NAMALWA (cell line): ENCODE measurements around the gene EPHA8.

Experiments used
- DNase-seq: peaks from one replicate; pipeline ENCODE4 v3.0.0-alpha.2; 2015; ENCODE audit warnings: low spot score

Gene EPHA8

DNA sequence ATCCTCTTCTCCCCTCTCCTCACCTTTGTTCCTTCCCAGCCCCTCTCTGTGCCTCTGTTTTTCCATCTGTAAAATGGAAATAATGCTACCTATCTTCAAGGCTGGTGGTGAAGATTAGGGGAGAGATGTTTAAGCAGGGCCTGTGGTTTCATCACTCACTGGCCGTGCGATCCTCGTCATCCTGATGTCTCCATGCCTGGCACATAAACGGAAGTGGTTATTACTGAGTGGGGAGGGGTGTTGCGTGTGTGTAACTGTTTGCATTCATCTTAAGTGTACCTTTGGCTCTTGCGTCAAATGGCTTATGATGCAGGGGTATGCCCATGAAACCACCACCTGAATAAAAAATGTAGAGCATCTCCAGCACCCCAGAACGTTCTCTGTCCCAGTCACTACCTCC lies 56.0 kb downstream of the EPHA8 start:
- no peak for DNase-seq

DNA sequence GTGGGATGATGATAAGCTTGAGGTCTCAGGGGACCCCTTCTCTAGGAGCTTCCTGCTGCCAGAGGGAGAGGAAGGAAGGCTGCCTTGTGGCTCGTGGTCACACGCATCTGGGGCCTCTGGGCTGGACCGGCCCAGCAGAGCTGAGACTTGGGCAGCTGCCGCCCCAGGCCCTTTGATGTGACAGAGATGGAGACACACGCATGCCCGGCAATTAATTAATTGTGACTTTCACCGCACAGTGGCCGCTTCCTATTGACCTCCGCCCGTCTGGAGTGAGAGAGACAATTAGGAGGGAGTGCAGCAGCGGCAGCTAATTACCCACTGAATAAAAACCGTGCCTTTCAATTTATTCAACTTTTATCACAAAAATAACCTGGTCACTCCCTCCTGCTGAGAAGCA lies 56.5 kb downstream of the EPHA8 start:
- no peak for DNase-seq

DNA sequence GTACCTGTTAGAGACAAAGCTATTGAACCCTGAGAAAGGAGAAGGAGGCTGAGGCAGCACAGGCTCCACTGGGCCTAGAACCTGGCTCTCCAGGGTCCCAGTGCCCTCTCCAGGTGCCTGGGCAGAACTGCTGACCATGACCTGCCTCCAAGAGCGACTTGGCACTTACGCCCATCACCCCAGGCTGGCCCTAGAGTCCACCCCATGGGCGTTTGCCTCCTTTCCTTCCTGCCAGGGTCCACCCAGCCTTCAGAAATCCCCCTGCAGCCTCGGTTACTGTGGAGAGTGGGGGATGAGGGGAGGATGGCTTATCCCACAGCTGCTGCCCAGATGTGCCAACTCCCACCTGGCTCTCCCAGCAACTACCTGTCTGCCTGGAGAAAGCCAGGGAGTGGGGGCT lies 58.5 kb downstream of the EPHA8 start:
- no peak for DNase-seq

DNA sequence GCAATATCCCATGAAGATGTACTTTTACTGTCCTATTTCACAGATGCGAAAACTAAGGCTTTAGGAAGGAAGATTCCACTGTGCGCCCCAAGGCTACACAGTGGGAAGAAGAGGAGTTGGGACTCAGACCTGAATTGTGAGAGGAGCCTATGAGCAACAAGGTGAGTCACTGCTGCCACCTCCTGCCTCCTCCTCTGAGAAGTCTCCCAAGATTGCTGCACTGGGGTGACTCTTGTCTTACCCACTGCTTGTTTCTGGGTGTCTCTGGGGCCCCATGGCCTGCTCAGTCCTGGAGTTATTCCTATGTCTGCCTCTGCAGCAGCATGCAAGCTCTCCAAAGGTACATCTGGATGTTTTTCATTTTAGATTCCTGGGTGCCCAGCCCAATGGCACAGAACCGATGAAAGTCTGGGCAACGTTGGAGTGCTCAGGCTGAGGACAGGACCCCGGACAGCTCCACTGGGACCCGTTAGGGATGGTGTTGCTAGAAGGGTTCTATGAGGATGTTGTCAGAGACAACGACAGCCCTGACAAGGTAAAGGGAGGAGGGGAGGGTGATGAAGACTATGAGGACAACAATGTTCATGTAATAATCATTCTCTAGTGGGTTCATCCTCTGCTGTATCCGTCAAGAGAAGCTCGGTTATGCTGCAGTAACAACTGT lies 62.1 kb downstream of the EPHA8 start:
- no peak for DNase-seq

DNA sequence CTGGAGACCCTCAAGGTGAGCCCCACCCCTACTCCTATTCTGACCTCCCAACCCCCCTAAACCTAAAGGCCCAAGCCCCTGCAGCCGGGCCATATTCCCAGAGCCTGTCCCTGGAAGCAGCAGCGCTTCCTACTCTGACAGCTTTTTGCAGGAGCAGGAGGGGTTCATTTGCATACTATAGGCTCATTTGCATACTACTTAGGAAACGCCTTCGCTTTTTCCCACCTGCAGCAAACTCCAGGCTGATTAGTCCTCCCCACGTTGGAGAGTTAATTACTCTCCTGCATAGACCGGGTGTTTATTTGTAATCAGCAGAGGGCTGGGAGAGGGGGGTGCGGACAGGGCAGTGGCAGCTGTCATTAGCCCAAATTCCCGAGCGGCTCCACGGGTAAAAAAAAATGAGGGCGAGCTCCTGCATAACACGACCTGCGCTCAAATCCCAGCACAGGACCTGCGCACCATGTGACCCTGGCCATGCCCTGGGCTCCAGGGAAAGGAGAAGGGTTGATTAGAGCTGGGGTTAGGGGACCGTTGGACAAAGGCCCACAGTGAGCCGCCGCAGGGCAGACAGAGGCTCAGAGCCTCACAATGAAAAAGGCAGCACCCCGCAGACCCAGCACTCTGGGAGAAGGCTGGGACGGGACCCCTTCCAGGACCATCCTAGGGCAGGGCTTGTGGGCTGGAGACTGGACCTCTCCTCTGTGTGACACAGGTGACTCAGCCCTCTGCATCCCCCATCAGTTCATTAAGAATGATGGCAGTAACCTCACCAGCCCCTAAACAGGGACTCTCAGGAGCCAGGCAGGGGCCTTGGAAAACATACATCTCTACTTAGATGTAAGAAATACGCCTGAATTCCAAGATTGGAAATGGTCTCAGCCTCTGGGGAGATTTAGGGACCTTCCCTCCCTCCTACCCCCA lies 63.2 kb downstream of the EPHA8 start:
- no peak for DNase-seq

DNA sequence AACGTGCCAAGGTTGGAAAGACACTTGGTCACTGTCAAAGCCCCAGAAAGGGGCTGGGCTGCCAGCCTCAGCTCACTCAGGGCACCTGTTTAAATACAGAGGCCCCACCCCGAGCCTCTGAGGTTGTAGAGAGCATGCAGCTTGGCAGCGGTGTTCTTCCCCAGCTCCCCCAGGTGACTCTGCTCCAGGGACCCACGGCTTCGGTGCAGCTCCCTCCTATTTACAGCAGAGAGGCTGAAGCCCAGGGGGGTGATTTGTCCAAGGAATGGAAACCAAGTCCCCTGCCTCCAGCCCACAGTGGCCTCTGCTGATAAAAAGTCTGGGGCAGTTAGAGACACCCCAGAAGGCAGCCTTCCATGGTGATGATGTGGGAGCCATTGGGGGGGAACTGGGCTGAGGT lies 64.0 kb downstream of the EPHA8 start:
- no peak for DNase-seq

DNA sequence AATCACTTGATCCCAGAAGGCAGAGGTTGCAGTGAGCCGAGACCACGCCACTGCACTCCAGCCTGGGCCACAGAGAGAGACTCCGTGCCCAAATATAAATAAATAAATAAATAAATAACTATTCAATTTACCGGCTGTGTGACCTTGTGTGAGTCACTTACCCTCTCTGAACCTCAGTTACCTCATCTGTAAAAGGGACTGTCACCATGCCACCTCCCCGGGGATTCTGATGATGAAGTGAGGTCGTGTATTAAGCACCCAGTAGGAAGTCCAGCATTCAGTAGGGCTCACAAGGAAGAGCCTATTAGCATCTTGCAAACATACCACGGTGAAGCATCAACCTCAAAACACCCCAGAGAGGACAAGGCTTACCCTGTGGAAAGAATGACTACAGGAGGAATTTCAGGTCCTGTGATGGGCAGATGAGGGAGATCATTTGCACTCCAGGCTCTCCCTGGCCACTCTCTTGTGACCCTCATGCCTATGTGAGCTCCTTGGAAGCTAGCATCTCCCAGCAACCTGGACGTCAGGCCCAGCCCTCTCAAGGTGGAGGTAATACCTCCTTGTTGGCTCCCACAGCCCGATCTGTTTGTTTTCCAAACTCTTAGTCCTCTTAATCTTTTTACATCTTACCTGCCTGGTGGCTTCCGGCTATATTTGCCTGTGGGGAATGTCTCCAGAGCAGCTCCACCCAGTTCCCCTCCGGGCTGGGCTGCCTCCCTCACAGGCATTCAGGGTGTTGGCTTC lies 65.6 kb downstream of the EPHA8 start:
- no peak for DNase-seq

DNA sequence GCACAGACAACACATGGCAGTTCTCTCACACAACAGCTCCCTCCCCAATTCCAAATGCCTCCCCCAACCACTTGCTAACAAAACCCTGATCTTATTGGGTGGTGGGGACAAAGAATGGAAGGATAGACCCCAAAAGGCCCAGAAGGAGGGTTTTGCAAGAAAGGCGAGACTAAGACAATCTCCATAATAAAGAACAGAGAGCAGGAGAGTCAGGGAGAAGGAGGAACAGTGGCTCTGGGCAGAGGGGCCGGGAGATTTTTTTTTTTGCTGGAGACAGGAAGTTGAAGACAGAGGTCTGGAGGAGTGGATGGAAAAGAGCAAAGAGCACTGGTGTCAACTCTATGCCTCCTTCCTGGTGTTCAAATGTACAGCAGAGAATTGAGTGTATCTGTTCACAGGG lies 66.6 kb downstream of the EPHA8 start:
- no peak for DNase-seq

DNA sequence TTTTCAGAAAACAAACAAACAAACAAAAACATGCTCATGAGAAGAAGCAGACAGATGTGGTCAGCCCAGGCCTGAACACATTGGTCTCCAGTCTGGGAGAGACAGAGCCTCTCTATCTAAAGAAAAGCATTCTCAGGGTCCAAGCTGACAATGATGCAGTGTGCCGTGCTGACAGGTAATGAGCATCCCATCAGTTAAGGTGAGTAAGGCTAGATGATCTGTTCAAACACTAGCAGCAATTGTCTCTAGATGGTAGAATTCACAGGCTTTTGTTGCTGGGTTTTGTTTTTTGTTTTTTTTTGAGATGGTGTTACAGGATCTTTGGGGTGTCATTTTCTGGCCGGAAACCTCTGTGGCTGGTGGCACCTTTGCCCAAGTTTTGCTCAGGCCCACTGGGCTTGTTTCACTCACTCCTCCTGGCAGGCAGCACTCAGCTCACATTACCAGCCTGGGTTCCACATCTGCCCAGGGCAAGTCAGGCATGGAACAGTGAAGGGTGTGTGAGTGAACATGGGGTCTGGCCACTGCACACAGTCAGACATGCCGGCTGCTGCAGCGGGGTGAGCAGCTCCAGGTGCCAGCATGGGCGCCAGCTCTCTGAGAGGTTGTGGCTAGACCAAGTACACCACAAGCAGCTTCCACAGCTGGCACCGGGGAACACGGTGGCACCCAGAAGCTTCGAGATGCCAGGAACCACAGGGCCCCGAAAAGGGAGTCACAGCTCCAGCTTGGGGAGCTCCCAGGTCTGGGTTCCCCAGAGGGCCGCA lies 70.6 kb downstream of the EPHA8 start:
- no peak for DNase-seq

DNA sequence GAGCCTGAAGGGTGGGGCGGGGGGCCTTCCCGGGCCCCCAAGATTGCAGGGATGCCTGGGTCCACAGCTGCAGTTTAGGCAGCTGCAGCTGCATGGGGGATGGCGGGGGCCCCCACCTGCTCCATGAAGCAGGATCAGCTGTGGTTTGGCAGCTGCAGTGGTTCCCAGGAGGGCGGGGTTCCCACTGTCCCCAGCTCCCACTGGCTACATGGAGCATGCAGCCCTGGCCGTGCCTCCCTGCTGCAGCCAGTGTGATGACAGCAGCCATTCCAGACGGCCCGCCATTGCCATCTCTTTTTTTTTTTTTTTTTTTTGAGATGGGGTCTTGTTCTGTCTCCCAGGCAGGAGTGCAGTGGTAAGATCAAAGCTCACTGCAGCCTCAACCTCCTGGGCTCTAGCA lies 72.1 kb downstream of the EPHA8 start:
- DNase-seq = no peak

DNA sequence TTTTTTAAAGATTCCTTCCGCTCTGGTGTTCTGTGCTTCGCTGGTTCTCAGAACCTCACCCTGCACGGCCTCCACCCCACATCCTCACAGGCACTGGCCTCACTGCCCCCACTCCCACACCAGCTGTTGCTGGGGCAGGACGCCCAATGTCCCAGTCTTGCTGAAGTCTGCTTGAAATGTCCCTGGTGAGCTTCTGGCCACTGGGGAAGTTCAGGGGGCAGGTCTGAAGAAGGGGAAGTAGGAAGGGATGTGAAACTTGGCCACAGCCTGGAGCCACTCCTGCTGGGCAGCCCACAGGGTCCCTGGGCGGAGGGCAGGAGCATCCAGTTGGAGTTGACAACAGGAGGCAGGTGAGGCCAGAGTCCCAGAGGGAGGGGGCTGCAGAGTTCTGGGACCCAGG lies 73.1 kb downstream of the EPHA8 start, which contains the start of gene C1QA:
C1QA (plus strand) TSS at position 276 of the 400 bp plus-strand sequence. CDS start 989 bp downstream, outside the sequence.
- no peak for DNase-seq

DNA sequence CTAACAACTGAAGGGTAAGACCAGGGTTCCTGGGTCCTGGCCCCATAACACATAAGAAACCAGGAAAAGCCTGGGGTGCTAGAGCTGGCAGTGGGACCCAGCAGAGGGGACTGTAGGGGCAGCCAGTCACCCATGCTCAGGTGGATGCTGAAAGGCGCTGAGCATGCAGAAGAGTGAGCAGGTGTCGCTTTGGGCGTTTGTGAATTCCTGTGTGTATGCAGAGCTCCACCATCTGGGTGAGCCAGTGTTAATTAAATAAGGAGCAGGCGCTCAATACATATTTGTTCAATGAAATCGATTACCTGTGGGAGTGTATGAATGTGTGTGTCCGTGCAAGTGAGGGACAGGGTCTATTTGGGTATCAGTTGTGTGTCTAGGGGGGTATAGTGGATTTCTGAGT lies 73.6 kb downstream of the EPHA8 start:
- DNase-seq = no peak

DNA sequence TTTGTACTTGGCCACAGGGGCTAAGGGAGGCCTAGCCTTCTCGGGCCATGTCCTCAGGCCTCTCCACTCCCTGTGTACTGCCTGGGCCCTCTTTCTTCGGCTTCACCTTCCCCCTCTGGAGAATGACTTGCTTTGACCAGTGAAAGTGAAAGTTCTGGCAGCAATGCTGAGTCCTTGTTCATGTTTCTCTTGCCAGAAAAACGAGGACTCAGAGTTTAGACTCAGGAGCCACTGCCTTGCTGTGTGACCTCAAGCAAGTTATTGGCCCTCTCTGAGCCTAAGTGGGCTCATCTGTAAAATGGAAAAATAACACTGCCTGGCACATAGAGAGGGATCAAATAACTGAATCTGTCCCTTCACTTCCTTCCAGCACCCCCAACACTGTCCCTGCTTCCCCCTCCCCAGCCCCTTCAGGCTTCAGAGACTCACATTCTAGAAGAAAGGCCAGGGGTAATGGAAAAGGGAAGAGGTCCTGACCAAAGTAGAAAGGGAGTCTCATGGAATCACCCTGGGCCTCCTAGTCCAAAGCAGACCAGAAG lies 74.7 kb downstream of the EPHA8 start:
- DNase-seq = no peak

DNA sequence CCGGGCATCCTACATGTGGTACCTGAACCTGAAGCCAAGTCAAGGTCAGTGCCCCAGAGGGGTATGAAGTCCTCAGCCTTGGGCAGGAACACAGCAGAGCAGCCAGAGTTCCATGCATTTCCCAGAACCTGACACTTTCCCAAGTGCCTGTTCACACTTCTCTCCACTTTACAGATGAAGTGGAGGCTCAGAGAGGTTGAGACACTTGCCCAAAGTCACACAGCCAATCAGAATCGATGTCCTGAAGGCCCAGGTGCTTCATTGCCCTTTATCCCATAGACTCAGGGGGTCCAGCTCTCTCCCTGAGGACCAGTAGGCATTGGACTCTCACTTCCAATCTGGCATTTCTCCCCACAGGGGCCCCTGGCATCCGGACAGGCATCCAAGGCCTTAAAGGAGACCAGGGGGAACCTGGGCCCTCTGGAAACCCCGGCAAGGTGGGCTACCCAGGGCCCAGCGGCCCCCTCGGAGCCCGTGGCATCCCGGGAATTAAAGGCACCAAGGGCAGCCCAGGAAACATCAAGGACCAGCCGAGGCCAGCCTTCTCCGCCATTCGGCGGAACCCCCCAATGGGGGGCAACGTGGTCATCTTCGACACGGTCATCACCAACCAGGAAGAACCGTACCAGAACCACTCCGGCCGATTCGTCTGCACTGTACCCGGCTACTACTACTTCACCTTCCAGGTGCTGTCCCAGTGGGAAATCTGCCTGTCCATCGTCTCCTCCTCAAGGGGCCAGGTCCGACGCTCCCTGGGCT lies 75.4 kb downstream of the EPHA8 start:
- DNase-seq = no peak

DNA sequence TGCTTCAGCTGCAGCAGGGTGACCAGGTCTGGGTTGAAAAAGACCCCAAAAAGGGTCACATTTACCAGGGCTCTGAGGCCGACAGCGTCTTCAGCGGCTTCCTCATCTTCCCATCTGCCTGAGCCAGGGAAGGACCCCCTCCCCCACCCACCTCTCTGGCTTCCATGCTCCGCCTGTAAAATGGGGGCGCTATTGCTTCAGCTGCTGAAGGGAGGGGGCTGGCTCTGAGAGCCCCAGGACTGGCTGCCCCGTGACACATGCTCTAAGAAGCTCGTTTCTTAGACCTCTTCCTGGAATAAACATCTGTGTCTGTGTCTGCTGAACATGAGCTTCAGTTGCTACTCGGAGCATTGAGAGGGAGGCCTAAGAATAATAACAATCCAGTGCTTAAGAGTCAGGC lies 76.0 kb downstream of the EPHA8 start:
- DNase-seq = peak; percentile 58

DNA sequence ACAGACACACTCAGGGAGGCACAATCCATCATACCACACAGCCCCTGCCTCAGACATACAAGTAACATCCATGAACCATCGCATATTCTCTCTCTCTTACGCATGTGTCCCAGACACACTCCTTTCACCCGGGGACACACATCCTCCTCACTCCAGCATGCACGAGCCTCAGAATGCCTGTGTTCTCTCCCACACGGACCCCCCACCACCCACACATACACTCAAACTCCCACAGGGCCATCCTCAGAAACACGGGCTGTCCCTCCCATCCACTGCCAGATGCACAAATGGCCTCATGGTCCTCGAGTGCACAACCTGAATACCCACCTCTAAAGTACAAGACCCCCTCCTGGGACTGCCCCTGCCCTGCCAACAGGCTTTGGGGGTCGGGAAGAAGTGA lies 78.0 kb downstream of the EPHA8 start:
- DNase-seq = no peak

DNA sequence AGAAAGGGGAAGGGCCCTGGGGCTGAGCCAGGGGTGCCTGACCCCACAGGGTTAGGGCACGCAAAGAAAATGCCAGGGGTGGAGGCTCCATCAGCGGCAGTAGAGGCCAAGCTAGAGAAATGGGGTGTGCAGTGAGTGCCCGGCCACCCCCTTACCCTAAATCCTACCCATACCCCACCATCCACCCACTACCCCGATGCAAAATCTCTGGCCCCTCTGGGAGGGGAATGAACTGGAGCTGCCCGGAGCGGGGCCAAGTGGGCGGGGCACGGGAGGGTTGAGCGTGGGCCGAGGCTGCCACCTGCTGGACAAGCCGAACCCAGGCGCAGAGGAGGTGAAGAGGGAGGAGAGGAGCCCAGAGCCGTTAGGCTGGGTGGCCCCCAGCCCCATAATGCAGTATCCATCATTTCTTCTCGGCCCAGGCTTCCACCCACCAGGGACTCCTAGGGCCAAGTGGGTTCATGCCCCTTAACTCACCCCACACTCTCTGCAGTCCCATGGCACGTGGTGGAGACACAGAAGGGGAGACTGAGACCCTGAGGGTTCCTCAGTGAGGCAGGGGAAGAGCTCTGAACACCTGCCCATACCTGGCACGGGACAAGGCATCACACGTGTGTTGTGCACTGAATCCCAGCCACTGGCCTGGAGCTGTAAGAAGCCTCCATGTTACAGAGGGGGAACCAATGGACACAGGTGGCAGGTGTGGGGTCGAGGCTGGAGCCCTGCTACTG lies 78.8 kb downstream of the EPHA8 start:
- peak; percentile 74 for DNase-seq

DNA sequence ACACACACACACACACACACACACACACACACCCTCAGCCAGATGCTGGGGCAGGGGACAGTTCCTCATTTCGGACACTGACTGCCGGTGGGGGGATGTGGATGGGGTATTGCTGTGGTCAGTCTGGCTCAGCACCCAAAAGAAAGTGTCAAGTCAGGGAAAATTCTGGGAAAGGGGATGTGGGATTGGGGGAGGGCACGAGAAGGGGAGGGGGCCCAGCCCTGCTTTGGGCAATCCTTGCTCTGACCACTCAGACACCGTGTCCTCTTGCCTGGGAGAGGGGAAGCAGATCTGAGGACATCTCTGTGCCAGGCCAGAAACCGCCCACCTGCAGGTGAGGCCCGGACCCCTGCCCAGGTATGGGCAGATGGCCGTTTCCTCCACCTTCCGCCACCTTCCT lies 80.1 kb downstream of the EPHA8 start, which contains the start of gene C1QC:
C1QC (plus strand) TSS at position 253 of the 400 bp plus-strand sequence. CDS start 391 bp downstream, outside the sequence.
- no peak for DNase-seq

DNA sequence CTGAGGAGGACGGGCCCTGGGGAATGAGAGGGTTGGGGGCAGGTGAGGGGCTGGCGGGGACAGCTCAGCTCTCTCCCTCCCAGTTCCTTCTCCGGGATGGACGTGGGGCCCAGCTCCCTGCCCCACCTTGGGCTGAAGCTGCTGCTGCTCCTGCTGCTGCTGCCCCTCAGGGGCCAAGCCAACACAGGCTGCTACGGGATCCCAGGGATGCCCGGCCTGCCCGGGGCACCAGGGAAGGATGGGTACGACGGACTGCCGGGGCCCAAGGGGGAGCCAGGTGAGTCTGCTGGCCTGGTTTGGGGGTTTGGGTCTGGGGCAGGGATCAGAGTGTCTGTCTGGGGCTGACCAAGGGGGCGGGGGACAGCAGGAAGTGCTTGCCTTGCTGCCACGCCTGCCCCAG lies 80.6 kb downstream of the EPHA8 start:
- no peak for DNase-seq

DNA sequence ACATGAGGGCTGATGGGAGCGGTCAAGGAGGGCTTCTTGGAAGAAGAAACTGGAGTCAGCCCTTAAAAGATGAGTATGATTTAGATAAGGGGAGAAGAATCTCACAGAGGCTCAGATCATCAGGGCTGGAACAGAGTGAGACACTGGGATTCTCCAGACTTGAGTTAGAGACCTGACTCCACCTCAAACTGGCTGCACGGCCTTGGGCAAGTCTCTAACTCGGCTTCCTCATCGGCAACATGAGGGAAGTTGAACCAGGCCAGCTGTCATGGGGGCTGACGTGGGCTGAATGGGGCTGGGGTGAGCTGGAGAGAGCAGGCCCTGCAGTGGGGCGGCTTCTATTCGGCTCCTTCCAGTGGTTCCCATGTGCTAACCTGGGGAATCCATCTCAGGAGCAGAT lies 82.6 kb downstream of the EPHA8 start:
- no peak for DNase-seq
